ENCODE measurements around the gene ROR1. TPM values are rescaled to one million over a fixed set of nuclear protein-coding genes. Genes with fewer than 3 reads are reported as not detected.

ROR1 gene
- not detected for total RNA-seq

DNA sequence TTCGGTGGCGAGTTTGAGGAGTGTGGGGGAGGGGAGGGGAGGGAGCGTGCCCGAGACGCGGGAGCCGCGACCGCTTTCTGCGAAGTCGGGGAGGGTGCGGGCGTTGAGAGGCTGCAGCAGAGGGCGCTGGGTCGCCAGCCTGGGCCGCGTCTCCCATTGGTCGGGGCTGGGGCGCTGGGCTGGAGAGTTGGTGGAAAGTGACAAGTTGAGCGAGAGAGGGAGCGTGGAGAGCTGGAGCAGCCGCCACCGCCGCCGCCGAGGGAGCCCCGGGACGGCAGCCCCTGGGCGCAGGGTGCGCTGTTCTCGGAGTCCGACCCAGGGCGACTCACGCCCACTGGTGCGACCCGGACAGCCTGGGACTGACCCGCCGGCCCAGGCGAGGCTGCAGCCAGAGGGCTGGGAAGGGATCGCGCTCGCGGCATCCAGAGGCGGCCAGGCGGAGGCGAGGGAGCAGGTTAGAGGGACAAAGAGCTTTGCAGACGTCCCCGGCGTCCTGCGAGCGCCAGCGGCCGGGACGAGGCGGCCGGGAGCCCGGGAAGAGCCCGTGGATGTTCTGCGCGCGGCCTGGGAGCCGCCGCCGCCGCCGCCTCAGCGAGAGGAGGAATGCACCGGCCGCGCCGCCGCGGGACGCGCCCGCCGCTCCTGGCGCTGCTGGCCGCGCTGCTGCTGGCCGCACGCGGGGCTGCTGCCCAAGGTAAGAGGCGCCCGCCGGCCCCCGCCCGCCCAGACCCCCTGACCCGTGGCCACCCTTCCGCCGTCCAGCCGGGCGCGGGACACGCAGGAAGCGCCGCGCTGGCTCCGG, at the start of gene ROR1:
Gene ROR1 (plus strand): TSS at position 203 of the 802 bp plus-strand sequence.
- DNase-seq = peak; percentile 63

GRCh38 chr1:63724375-63724899, 49.4 kb upstream of the ROR1 start:
- no peaks in the 10 kb centered on the region for H3K36me3 Mint-ChIP-seq (ENCODE audit: low read depth)
- no peaks in the 10 kb centered on the region for H3K27me3 Mint-ChIP-seq (ENCODE audit: low read depth)
- DNase-seq (no peak), ATAC-seq (no peak)
- H3K4me1 Mint-ChIP-seq (ENCODE audit: low read depth) = no peaks in the 10 kb centered on the region
- no peak overlapping the region for H3K27ac Mint-ChIP-seq
- ChIA-PET POLR2A (no interaction called here), CTCF (no interaction called here)
- no peaks in the 10 kb centered on the region for H3K9me3 Mint-ChIP-seq (ENCODE audit: insufficient read depth)
- no peak overlapping the region for H3K4me3 Mint-ChIP-seq

More for the DNA sequence above, at the start of gene ROR1:
- H3K36me3 Mint-ChIP-seq (ENCODE audit: low read depth) = no peaks in the 10 kb centered on the region
- ATAC-seq = peak; percentile 86
- no peak within 1 kb of the TSS for H3K27ac Mint-ChIP-seq
- peaks cover 17% of the 10 kb centered on the region for H3K4me1 Mint-ChIP-seq (ENCODE audit: low read depth)
- H3K27me3 Mint-ChIP-seq (ENCODE audit: low read depth) = peaks cover 59% of the 10 kb centered on the region
- peak within 1 kb of the TSS; percentile 69 for H3K4me3 Mint-ChIP-seq
- ChIA-PET CTCF (interaction anchor here (1.0 to 1.8 kb wide), 3 partner anchors 15 to 82 kb away, joined by 4 to 6 read pairs (median 5); no protein-coding TSS in a partner anchor), POLR2A (interaction anchor here (0.7 kb wide), 1 partner anchor 119 kb away, joined by 3 read pairs; no protein-coding TSS in a partner anchor)
- H3K9me3 Mint-ChIP-seq (ENCODE audit: insufficient read depth) = no peaks in the 10 kb centered on the region

GRCh38 chr1:63728611-63729226, 45.1 kb upstream of the ROR1 start:
- ChIA-PET POLR2A (no interaction called here), CTCF (no interaction called here)
- no peaks in the 10 kb centered on the region for H3K36me3 Mint-ChIP-seq (ENCODE audit: low read depth)
- ATAC-seq (no peak), DNase-seq (no peak)
- H3K4me1 Mint-ChIP-seq (ENCODE audit: low read depth) = no peaks in the 10 kb centered on the region
- H3K9me3 Mint-ChIP-seq (ENCODE audit: insufficient read depth) = no peaks in the 10 kb centered on the region
- H3K4me3 Mint-ChIP-seq = no peak overlapping the region
- H3K27ac Mint-ChIP-seq = no peak overlapping the region
- H3K27me3 Mint-ChIP-seq (ENCODE audit: low read depth) = peaks cover 2% of the 10 kb centered on the region

- ChIA-PET POLR2A (no interaction called here), CTCF (no interaction called here)
- no peak overlapping the region for H3K4me3 Mint-ChIP-seq
- no peaks in the 10 kb centered on the region for H3K4me1 Mint-ChIP-seq (ENCODE audit: low read depth)
- H3K9me3 Mint-ChIP-seq (ENCODE audit: insufficient read depth) = no peaks in the 10 kb centered on the region
- no peak overlapping the region for H3K27ac Mint-ChIP-seq
- no peak for DNase-seq
- H3K27me3 Mint-ChIP-seq (ENCODE audit: low read depth) = peaks cover 2% of the 10 kb centered on the region
- ATAC-seq = no peak
- no peaks in the 10 kb centered on the region for H3K36me3 Mint-ChIP-seq (ENCODE audit: low read depth)
These were observed 44.6 kb upstream of the ROR1 start for GRCh38 chr1:63729227-63729620.

- H3K4me1 Mint-ChIP-seq (ENCODE audit: low read depth) = no peaks in the 10 kb centered on the region
- no peak for DNase-seq
- no peak overlapping the region for H3K27ac Mint-ChIP-seq
- no peak for ATAC-seq
- H3K36me3 Mint-ChIP-seq (ENCODE audit: low read depth) = no peaks in the 10 kb centered on the region
- H3K9me3 Mint-ChIP-seq (ENCODE audit: insufficient read depth) = no peaks in the 10 kb centered on the region
- ChIA-PET POLR2A (no interaction called here), CTCF (no interaction called here)
- H3K27me3 Mint-ChIP-seq (ENCODE audit: low read depth) = peaks cover 2% of the 10 kb centered on the region
- H3K4me3 Mint-ChIP-seq = no peak overlapping the region
These were observed 43.6 kb upstream of the ROR1 start for GRCh38 chr1:63730211-63730610.

DNA sequence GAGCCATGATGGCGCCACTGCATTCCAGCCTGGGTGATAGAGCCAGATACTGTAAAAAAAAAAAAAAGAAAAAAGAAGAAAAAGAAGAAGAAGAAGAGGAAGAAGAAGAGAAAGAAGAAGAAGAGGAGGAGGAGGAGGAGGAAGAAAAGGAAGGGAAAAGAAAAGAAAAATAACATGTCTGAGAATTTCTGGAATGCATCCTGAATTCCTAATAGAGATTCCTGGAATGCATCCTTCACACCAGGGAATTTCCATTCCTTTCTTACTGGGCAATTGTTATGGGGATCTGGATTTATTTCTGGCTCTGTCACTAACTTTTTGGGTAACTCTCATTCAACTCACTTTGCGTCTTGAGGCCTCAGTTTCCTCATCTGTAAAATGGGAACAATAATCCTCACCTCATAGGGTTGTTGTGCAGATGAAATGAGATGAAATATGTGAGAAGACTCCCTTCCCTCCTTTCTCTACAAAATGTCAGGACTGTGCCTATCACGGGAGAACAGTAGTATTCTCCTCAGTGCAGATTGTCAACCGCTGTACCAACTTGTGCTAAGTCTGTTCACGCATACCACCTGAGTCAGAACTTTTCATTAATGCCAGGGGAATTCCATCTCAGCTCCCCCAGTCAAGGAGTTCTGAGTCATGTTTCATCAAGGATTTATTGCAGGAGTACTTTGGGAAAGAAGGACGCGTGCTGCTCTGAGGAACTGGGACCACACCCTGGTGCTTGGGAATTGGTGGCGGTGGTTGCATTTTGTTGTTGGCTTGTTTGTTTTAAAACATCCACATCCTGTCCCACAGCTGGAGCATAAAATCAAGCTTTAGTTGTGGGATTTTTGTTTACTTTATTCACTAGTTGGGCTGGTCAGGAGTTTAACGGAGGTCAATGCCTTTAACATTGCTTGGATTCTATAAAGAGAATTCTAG, 42.4 kb upstream of the ROR1 start:
- H3K4me1 Mint-ChIP-seq (ENCODE audit: low read depth) = no peaks in the 10 kb centered on the region
- H3K36me3 Mint-ChIP-seq (ENCODE audit: low read depth) = no peaks in the 10 kb centered on the region
- DNase-seq = no peak
- POLR2A ChIA-PET = no interaction called here
- no peak for ATAC-seq
- H3K4me3 Mint-ChIP-seq = no peak overlapping the region
- no peaks in the 10 kb centered on the region for H3K9me3 Mint-ChIP-seq (ENCODE audit: insufficient read depth)
- CTCF ChIA-PET = no interaction called here
- H3K27ac Mint-ChIP-seq = no peak overlapping the region
- H3K27me3 Mint-ChIP-seq (ENCODE audit: low read depth) = peaks cover 2% of the 10 kb centered on the region

GRCh38 chr1:63732666-63733065, 41.2 kb upstream of the ROR1 start:
- Mint-ChIP-seq H3K27ac (no peak overlapping the region), H3K27me3 (ENCODE audit: low read depth) (peaks cover 2% of the 10 kb centered on the region), H3K4me3 (no peak overlapping the region), H3K4me1 (ENCODE audit: low read depth) (no peaks in the 10 kb centered on the region), H3K36me3 (ENCODE audit: low read depth) (no peaks in the 10 kb centered on the region), H3K9me3 (ENCODE audit: insufficient read depth) (no peaks in the 10 kb centered on the region)
- CTCF ChIA-PET = no interaction called here
- no peak for DNase-seq
- POLR2A ChIA-PET = no interaction called here
- no peak for ATAC-seq

DNA sequence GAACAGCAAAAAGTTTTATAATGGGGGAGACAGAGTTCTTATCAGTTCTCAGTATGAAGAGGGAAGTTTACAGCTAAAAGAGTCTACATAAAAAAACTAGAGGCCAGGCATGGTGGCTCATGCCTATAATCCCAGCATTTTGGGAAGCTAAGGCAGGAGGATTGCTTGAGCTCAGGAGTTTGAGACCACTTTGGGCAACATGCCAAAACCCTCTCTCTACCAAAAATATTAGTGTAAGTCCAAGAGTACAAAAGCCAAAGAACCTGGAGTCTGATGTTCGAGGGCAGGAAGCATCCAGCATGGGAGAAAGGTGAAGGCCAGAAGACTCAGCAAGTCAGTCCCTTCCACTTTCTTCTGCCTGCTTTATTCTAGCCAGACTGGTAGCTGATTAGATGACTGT, 35.0 kb upstream of the ROR1 start:
- CTCF ChIA-PET = no interaction called here
- H3K4me1 Mint-ChIP-seq (ENCODE audit: low read depth) = peaks cover 11% of the 10 kb centered on the region
- H3K9me3 Mint-ChIP-seq (ENCODE audit: insufficient read depth) = no peaks in the 10 kb centered on the region
- POLR2A ChIA-PET = no interaction called here
- H3K27me3 Mint-ChIP-seq (ENCODE audit: low read depth) = peaks cover 8% of the 10 kb centered on the region
- H3K4me3 Mint-ChIP-seq = no peak overlapping the region
- no peak for DNase-seq
- no peaks in the 10 kb centered on the region for H3K36me3 Mint-ChIP-seq (ENCODE audit: low read depth)
- ATAC-seq = no peak
- H3K27ac Mint-ChIP-seq = no peak overlapping the region

DNA sequence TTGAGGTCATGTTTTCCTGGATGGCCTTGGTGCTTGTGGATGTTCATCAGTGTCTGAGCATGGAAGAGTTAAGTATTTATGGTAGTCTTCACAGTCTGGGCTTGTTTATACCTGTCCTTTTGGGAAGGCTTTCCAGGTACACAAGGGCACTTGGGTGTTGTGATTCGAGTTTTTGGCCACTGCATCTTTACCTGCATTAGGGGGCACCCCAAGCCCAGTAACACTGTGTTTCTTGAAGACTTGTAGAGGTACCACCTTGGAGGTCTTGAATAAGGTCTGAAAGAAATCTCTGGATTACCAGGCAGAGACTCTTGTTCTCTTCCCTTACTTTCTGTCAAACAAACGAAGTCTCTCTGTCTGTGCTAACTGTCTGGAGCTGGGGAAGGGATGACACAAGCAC, 34.4 kb upstream of the ROR1 start:
- ChIA-PET CTCF (no interaction called here), POLR2A (no interaction called here)
- H3K4me1 Mint-ChIP-seq (ENCODE audit: low read depth) = peaks cover 11% of the 10 kb centered on the region
- no peak for DNase-seq
- H3K27me3 Mint-ChIP-seq (ENCODE audit: low read depth) = peaks cover 8% of the 10 kb centered on the region
- no peaks in the 10 kb centered on the region for H3K9me3 Mint-ChIP-seq (ENCODE audit: insufficient read depth)
- ATAC-seq = no peak
- H3K27ac Mint-ChIP-seq = no peak overlapping the region
- no peaks in the 10 kb centered on the region for H3K36me3 Mint-ChIP-seq (ENCODE audit: low read depth)
- H3K4me3 Mint-ChIP-seq = no peak overlapping the region

- H3K4me1 Mint-ChIP-seq (ENCODE audit: low read depth) = peaks cover 17% of the 10 kb centered on the region
- H3K4me3 Mint-ChIP-seq = no peak overlapping the region
- DNase-seq (no peak), ATAC-seq (no peak)
- H3K36me3 Mint-ChIP-seq (ENCODE audit: low read depth) = no peaks in the 10 kb centered on the region
- POLR2A ChIA-PET = no interaction called here
- H3K27ac Mint-ChIP-seq = no peak overlapping the region
- CTCF ChIA-PET = no interaction called here
- peaks cover 8% of the 10 kb centered on the region for H3K27me3 Mint-ChIP-seq (ENCODE audit: low read depth)
- H3K9me3 Mint-ChIP-seq (ENCODE audit: insufficient read depth) = no peaks in the 10 kb centered on the region
These were observed 33.4 kb upstream of the ROR1 start for GRCh38 chr1:63740432-63740831.

DNA sequence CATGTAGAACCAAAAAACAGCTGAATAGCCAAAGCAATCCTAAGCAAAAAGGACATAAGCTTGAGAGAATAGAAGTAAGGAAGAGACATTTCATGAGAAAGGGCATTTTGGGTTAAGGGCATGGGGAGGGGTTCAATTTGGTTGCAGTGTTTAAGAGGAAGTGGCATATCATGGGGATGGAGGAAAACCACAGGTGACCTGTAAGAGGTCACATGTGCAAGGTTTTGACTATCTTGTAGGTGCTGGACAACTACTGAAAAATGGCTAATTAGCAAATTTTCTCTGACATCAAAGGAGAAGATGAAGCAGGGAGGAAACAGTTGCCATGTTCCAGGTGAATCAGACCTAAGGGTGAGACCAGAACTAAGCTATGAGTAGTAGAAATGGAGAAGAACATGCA, 31.3 kb upstream of the ROR1 start:
- Mint-ChIP-seq H3K27ac (no peak overlapping the region), H3K36me3 (ENCODE audit: low read depth) (no peaks in the 10 kb centered on the region), H3K9me3 (ENCODE audit: insufficient read depth) (no peaks in the 10 kb centered on the region), H3K27me3 (ENCODE audit: low read depth) (peaks cover 8% of the 10 kb centered on the region), H3K4me1 (ENCODE audit: low read depth) (peaks cover 20% of the 10 kb centered on the region), H3K4me3 (no peak overlapping the region)
- ATAC-seq = no peak
- DNase-seq = no peak
- ChIA-PET CTCF (no interaction called here), POLR2A (no interaction called here)

DNA sequence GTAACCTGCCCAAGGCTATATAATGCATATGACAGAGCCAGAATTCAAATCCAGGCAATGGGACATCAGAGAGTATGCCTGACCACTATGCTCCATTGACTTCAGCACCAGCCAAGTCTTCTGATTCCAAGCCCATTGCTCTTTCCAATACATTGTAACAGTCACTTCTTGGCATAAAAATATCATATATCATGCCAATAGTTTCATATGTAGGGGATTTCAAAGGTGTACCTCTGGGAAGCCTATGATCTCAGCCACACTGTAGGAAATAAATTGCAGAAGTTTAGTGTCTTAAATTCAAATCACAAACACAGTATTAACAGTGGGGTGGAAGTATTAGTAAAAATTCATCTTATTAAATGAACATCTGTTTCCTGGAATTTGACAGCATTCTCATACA, 30.0 kb upstream of the ROR1 start:
- DNase-seq (no peak), ATAC-seq (no peak)
- POLR2A ChIA-PET = no interaction called here
- Mint-ChIP-seq H3K4me3 (no peak overlapping the region), H3K4me1 (ENCODE audit: low read depth) (peaks cover 23% of the 10 kb centered on the region), H3K9me3 (ENCODE audit: insufficient read depth) (no peaks in the 10 kb centered on the region), H3K36me3 (ENCODE audit: low read depth) (no peaks in the 10 kb centered on the region), H3K27me3 (ENCODE audit: low read depth) (peaks cover 10% of the 10 kb centered on the region), H3K27ac (no peak overlapping the region)
- CTCF ChIA-PET = no interaction called here

Data from activated CD8-positive, alpha-beta T cell treated with anti-CD3 and anti-CD28 coated beads, Interleukin-2, amount 10 ng/mL, durations not matched to agents 7 days and 5 days (primary cell).